Gastroesophageal sphincter (tissue), 3 donors: ENCODE measurements around the gene DMRTA2.

Experiments used
- CTCF ChIP-seq, 4 experiments: fragments of 200-600 bp in 2 of 4; fragments of 450-650 bp in 2 of 4; sonication (generic) in 1 of 4; IDR thresholded peaks; one replicate each; pipeline ENCODE4 v1.5.1; 2017 to 2019; ENCODE audit warnings: antibody characterized with exemption in 4 of 4, mild to moderate bottlenecking in 2 of 4, moderate library complexity in 2 of 4
- POLR2A ChIP-seq, 2 donors: fragments of 450-650 bp; IDR thresholded peaks; one replicate each; pipeline ENCODE4 v1.6.1; 2017; ENCODE audit warnings: antibody characterized with exemption in 2 of 2, mild to moderate bottlenecking in 2 of 2, moderate library complexity in 1 of 2

- no peak for TF ChIP-seq POLR2A (IDR thresholded peaks at IDR 0.05)
- TF ChIP-seq CTCF (IDR thresholded peaks at IDR 0.05), result no peak
These were observed 6.4 kb downstream of the DMRTA2 start for GRCh38 chr1:50416553-50417453.
